GM18499 (cell line): ENCODE data around the gene SDCBP2.

Source experiments
- ATAC-seq: cut with Tn5 transposase; IDR thresholded peaks from one replicate; pipeline ENCODE4 v1.9.1; 2021; ENCODE audit warnings: moderate number of reproducible peaks; ENCODE audit not compliant: insufficient read depth, unreplicated experiment

SDCBP2 gene

DNA sequence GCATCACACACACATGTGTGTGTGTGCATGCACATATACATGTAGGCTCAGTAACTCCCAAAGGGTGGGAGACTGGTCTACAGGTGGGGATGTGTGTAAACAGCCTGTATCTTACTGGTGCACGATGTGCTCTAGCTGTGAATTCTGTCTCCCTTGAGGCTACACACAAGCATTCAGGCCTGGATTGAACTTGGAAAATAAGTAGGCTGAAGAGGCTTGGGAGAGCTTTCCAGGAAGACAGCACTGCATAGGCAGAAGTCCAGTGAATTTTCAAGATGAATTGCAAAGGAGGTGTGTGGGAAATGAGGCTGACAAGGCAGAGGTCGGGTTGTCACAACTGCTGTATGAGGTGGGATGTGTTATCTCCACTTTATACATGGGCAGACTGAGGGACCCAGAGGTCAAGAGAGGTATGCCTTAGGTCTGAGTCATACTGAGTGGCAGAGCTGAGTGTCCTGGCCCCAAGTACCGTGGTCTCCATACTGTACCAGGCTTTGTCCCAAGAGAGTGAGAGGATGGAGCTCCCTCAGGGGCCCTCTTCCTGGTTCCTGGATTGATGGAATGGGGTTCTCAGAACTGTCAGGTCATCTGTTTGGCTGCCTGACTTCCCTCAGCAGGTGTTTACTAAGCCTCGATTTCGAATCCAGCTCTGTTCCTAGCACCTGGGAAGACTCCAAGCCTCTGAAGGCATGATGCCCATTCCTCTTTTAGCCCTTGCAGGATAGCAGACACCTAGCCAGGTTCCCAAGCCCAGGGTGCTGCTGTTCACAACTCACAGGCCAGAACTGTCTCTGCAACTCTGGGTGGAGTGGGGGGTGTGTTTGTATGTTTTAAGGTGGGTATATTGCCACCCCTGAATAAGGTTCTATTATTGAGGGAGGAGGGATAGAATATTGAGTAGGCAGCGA, 48.5 kb downstream of the SDCBP2 start:
- no peak for ATAC-seq

- no peak for ATAC-seq
Measured at GRCh38 chr20:1278993-1279392, 49.9 kb downstream of the SDCBP2 start.

DNA sequence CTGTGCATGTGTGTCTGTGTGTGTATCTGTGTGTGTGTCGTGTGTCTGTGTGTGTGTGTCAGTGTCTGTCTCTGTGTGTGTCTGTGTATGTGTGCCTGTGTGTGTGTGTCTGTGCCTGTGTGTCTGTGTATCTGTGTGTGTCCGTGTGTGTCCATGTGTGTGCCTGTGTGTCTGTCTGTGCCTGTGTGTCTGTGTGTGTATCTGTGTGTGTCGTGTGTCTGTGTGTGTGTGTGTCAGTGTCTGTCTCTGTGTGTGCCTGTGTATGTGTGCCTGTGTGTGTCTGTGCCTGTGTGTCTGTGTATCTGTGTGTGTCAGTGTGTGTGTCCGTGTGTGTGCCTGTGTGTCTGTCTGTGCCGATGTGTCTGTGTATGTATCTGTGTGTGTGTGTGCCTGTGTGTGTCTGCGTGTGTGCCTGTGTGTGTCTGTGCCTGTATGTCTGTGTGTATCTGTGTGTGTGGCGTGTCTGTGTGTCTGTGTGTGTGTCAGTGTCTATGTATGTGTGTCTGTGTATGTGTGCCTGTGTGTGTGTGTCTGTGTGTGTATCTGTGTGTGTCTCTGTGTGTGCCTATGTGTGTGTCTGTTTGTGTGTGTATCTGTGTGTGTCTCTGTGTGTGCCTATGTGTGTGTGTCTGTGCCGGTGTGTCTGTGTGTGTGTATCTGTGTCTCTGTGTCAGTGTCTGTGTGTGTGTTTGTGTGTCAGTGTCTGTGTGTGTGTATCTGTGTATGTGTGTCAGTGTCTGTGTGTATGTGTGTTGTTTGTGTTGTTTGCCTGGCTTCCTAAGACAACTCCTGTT, 51.2 kb downstream of the SDCBP2 start:
- ATAC-seq: no peak

- no peak for ATAC-seq
Measured at GRCh38 chr20:1275919-1276318, 53.0 kb downstream of the SDCBP2 start.

DNA sequence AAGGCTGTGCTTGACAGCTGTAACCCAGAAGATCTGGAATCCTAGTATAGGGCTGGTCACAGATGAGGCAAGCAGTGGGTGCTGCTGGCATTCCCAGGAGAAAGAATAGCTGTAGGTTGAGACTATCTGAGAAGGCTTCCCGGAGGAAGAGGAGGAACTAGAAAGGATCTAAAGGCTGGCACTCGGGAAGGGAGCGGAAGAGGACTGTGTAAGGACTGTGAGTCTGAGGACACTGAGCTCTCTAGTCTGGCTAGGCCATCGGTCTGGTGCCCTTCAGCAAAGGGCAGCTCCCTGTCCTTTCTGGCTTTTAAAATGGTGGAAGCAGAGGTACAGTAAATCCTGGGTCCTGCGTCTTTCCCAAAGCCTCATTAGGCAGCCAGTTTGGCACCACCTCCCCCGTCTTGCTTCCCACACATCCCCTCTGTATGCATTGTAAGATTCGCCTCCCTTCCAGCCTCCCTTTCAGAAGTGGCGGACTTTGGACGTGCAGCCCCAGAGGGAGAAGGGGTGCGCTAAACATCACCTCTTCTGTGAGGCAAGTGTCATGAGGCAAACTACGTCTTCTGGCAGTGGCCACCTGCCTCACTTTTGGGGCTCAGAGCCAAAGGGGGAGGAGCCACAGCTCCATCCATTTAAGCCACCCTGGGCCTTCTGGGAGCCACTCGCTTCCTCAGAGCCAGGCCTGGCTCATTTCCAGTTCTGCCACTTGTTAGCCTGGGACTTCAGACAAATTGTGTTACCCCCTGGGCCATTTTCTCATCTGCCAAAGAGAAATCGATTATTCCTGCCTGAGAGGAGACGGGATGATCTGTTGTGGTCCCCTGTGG, 54.2 kb downstream of the SDCBP2 start:
- ATAC-seq: no peak

DNA sequence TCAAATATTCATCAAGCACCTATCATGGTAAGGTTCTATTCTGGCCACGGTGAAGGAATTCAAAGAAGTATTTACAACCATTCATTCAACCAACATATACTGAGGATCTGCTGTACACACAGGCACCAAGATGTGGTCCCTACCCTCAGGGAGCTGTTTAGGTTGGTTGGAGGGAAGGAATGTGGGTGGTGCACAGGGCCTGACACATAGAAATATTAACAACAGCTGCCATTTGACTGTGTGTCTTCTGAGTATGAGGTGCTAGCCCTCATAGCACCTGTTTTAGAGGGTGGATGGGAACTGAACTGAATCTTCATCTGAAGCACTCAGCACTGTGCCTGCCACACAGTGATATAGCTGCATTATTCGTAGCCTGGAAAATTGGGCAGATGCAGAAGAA, 55.6 kb downstream of the SDCBP2 start:
- no peak for ATAC-seq

GRCh38 chr20:1272368-1273100, 56.4 kb downstream of the SDCBP2 start:
- no peak for ATAC-seq

GRCh38 chr20:1269850-1270249, 59.1 kb downstream of the SDCBP2 start:
- no peak for ATAC-seq

DNA sequence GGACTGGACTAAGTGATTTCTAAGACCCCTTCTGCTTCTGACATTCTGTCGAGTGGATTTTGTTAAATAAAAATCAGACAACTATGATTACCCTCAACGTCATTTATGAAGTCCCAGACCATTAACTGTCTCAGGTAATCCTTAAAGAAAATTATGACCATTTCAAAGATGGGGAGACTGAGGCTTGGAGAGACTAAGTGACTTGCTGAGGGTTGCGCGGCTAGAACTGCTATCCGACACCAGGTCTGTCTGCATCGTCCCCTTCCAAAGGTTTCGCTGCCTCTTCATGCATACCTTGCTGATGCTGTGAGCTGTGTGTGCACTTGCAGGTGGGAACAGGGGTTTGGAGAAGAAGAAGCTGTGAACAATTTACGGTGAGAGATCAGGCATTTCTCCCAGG, 59.7 kb downstream of the SDCBP2 start:
- ATAC-seq: no peak

GRCh38 chr20:1267809-1268374, 61.0 kb downstream of the SDCBP2 start:
- no peak for ATAC-seq

GRCh38 chr20:1267161-1267560, 61.8 kb downstream of the SDCBP2 start:
- ATAC-seq: no peak

GRCh38 chr20:1266167-1266973, 62.6 kb downstream of the SDCBP2 start, which contains the start of gene SNPH:
TSS of gene SNPH (plus strand) at chr20:1266294. CDS start at chr20:1296240, 29,946 bp downstream.
- ATAC-seq: no peak

- ATAC-seq: no peak
Measured at GRCh38 chr20:1265916-1266166, 63.1 kb downstream of the SDCBP2 start.

- no peak for ATAC-seq
Measured at GRCh38 chr20:1265226-1265915, 63.6 kb downstream of the SDCBP2 start.

GRCh38 chr20:1264727-1265126, 64.2 kb downstream of the SDCBP2 start:
- ATAC-seq: no peak

DNA sequence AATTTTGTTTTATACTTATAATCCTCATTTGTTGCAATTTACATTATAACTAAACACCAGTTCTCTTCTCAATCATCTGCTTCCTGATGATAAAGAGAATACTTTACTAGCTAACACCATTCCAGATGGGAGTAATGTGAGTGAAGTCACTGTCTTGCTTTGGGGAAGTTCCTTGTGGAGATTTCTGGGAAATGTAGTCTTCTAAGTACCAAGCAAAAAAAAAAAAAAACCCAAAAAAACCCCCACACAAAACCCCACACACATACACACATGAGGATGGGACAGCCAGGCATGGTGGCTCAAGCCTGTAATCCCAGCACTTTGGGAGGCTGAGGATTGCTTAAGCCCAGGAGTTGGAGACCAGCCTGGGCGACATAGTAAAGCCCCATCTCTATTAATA, 65.1 kb downstream of the SDCBP2 start:
- ATAC-seq: no peak
